ENCODE data around the gene TCFL5.

TCFL5 gene

DNA sequence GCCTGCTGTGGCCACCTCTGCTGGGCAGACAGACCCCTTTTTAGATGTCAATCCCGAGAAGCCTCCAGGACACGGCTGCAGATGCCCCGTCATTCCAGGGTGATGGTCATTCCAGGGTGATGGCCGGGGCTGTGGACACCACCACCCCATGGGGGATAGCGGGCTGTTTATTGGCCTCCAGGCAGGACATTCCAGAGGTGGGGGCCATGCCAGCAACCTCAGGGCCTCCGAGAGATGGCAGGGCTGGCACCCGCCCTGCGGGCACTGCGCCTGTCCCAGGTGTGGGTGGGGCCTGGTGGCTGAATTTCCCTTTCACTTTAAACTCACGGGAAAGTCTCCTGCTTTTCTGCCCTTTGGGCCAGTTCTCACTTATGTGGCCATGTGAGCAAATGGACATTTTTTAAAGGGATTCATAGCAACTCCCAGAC is 30.2 kb downstream of the TCFL5 start:
- TF ChIP-seq, protein P1, sequence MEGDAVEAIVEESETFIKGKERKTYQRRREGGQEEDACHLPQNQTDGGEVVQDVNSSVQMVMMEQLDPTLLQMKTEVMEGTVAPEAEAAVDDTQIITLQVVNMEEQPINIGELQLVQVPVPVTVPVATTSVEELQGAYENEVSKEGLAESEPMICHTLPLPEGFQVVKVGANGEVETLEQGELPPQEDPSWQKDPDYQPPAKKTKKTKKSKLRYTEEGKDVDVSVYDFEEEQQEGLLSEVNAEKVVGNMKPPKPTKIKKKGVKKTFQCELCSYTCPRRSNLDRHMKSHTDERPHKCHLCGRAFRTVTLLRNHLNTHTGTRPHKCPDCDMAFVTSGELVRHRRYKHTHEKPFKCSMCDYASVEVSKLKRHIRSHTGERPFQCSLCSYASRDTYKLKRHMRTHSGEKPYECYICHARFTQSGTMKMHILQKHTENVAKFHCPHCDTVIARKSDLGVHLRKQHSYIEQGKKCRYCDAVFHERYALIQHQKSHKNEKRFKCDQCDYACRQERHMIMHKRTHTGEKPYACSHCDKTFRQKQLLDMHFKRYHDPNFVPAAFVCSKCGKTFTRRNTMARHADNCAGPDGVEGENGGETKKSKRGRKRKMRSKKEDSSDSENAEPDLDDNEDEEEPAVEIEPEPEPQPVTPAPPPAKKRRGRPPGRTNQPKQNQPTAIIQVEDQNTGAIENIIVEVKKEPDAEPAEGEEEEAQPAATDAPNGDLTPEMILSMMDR (IDR thresholded peaks at IDR 0.05; ENCODE audit: low read depth, low read length) = no peak
- no peak for DNase-seq (ENCODE audit: extremely low read depth, low read depth)

DNA sequence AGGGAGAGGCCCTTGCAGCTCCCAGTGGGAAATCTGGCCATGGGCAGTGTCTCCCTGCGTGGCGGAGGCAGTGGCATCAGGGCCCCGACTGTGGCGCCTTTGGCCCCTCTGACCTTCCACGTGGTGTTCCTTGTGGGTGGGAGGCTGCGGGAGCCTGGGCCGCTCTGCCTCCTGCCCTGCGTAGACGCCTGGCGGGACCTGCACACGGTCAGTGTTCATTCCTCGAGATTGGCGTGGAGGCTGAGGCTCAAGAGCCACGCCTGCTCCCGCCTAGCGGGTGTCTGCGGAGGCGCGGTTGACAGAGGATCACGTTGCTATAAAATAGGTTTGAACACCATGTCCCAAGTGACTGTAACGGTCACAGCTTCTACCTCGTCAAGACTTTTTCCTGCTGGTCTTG is 30.8 kb downstream of the TCFL5 start:
- no peak for DNase-seq (ENCODE audit: extremely low read depth, low read depth)
- TF ChIP-seq, protein P1 (IDR thresholded peaks at IDR 0.05; ENCODE audit: low read depth, low read length) = no peak

DNA sequence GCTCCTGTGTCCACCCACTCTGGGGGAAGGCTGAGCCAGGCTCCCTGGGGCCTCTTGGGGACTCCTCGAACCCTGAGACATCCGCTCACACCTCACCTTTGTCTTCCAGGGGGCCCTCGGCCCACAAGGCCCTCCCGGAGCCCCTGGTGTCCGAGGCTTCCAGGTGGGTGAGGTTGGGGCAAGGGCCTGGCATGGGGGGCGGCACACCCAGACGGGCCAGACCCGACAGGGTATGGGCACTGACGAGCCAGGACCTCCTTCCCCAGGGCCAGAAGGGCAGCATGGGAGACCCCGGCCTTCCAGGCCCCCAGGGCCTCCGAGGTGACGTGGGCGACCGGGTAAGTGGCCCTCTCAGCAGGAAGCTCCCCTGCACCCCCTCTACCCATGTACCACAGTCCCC is 31.4 kb downstream of the TCFL5 start:
- DNase-seq (ENCODE audit: extremely low read depth, low read depth) = no peak
- TF ChIP-seq, protein P1 (IDR thresholded peaks at IDR 0.05; ENCODE audit: low read depth, low read length) = no peak

DNA sequence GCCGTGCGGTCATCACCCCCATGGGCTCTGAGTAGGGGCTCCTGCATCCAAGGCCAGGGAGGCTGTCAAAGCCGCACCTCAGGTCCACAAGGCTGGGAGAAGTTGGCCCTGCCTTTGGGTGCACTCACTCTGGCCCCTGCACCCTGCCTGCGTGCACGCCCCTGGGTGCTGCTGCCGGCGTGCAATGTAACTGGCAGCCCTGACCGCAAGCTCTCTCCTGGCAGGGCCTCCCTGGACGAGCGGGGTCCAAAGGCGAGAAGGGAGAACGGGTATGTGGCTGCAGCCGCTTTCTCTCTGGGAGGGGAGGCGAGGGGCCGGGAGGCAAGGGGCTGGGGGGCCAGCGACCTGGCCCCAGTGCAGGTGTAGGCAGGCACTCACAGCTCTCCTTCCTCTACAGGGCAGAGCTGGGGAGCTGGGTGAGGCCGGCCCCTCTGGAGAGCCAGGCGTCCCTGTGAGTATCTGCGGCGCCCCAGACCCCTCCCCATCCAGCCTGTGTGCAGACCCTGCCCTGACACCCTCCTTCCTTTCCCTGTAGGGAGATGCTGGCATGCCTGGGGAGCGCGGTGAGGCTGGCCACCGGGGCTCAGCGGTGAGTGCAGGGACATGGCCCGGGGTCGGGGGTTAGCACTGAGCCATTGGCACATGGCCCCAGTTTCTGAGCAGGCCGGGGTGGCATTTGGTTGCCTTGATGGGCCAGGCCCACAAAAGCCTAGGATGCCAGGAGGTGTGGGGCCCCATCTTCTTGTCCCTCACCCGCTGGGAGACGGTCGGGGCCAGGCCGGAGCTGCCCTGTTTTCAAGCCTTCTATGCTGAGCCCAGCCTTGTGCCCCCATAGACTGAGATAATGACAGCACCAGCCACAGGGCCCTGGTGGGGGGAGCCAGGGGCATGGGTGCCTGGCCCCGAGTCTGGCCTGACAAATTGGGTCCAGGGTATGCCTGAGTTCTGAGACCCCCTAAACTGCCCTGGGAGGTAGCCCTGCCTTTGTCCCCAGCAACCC is 32.1 kb downstream of the TCFL5 start:
- TF ChIP-seq, protein P1 (IDR thresholded peaks at IDR 0.05; ENCODE audit: low read depth, low read length) = no peak
- no peak for DNase-seq (ENCODE audit: extremely low read depth, low read depth)

DNA sequence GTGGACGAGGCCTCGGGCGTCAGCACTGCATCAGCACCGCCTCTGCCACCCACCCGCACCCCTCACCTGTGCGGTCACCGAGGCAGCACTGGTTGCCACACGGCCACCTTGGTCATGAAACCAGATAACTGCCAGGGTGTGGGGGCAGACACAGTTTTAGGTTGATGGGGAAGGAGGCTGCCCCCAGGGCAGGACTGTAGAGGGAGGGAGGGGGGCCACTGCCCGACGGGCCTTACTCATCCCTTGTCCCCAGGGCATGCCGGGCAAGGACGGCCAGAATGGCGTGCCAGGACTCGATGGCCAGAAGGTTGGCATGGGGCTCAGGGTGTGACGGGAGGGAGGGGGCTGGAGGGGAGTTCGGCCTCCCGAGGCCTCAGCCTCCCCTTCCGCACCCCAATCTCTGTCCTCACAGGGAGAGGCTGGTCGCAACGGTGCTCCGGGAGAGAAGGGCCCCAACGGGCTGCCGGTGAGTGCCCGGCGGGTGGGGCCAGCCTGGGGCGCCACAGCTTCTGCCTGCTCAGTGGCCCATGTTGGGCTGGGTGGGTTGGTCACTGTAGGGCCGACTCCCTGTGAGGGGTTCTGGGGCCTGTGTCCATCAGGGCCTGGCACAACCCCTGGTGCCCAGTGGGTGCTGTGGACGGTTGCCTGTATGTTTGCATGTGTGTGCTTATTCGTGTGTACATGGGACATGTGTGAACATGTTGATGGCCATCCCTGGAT is 33.0 kb downstream of the TCFL5 start:
- DNase-seq (ENCODE audit: extremely low read depth, low read depth) = no peak
- TF ChIP-seq, protein P1 (IDR thresholded peaks at IDR 0.05; ENCODE audit: low read depth, low read length) = no peak

DNA sequence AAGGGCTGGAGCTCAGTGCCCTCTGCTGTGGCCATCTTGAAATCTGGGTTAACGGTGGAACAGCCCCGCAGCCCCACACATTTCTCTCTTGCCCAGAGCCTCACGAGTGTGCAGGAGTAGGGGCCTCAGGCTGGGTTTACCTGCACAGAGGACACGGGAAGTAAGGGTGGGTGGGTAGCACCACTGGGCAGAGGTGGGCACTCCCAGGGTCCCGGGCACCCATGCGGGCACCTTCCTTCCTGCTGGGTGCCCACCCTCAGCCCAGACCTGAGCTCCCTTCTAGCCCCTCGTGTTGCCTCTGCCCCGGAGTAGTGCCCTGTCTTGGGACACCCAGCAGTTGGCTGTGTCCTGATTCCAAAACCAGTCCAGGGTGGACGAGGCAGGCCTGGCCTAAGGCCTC is 33.6 kb downstream of the TCFL5 start:
- no peak for DNase-seq (ENCODE audit: extremely low read depth, low read depth)
- TF ChIP-seq, protein P1 (IDR thresholded peaks at IDR 0.05; ENCODE audit: low read depth, low read length) = no peak
